Hepatocyte (in vitro differentiated cells): ENCODE results near the gene CRYBG2. TPM values are rescaled to one million over a fixed set of nuclear protein-coding genes. Genes with fewer than 3 reads are reported as not detected.

ENCODE experiments used
- DNase-seq: peaks from one replicate; pipeline ENCODE4 v3.0.0-alpha.2; 2016; ENCODE audit warnings: low spot score
- H2AFZ ChIP-seq: fragments of 200-600 bp; sonication (generic); 2 replicates; pipeline ENCODE4 v1.6.0; 2016; ENCODE audit warnings: antibody characterized with exemption, mild to moderate bottlenecking
- H3K27ac ChIP-seq: fragments of 200-600 bp; sonication (generic); 2 replicates; pipeline ENCODE4 v1.5.1; 2016; ENCODE audit warnings: mild to moderate bottlenecking
- H3K27me3 ChIP-seq: fragments of 200-600 bp; sonication (generic); 2 replicates; pipeline ENCODE4 v1.6.1; 2016
- H3K36me3 ChIP-seq: fragments of 200-600 bp; sonication (generic); replicated peaks from 2 replicates; pipeline ENCODE4 v1.5.1; 2016; ENCODE audit warnings: low read depth; ENCODE audit not compliant: insufficient read depth
- H3K4me1 ChIP-seq: fragments of 200-600 bp; sonication (generic); 2 replicates; pipeline ENCODE4 v1.5.1; 2016; ENCODE audit warnings: mild to moderate bottlenecking, moderate library complexity; ENCODE audit not compliant: insufficient read depth
- H3K4me2 ChIP-seq: fragments of 200-600 bp; sonication (generic); 2 replicates; pipeline ENCODE4 v1.6.0; 2016
- H3K4me3 ChIP-seq: fragments of 200-600 bp; sonication (generic); 2 replicates; pipeline ENCODE4 v1.5.1; 2016; ENCODE audit warnings: mild to moderate bottlenecking
- H3K79me2 ChIP-seq: fragments of 200-600 bp; sonication (generic); 2 replicates; pipeline ENCODE4 v1.6.0; 2017; ENCODE audit warnings: mild to moderate bottlenecking
- H3K9me2 ChIP-seq: fragments of 200-600 bp; sonication (generic); replicated peaks from 2 replicates; pipeline ENCODE4 v1.6.0; 2017; ENCODE audit warnings: mild to moderate bottlenecking; ENCODE audit not compliant: insufficient read depth
- H3K9me3 ChIP-seq: fragments of 200-600 bp; sonication (generic); 2 replicates; pipeline ENCODE4 v1.5.1; 2016; ENCODE audit warnings: low read depth, mild to moderate bottlenecking
- H4K20me1 ChIP-seq: fragments of 200-600 bp; sonication (generic); 2 replicates; pipeline ENCODE4 v1.6.0; 2016; ENCODE audit warnings: mild to moderate bottlenecking; ENCODE audit not compliant: insufficient read depth, poor library complexity, severe bottlenecking
- CTCF ChIP-seq: fragments of 200-600 bp; sonication (generic); IDR thresholded peaks from 2 replicates; pipeline ENCODE4 v1.5.1; 2016; ENCODE audit warnings: antibody characterized with exemption, mild to moderate bottlenecking; ENCODE audit not compliant: poor library complexity
- EZH2 ChIP-seq: fragments of 200-600 bp; sonication (generic); IDR thresholded peaks from 2 replicates; pipeline ENCODE4 v1.6.1; 2016; ENCODE audit warnings: antibody characterized with exemption, mild to moderate bottlenecking, borderline replicate concordance
- EZH2phosphoT487 ChIP-seq: fragments of 200-600 bp; sonication (generic); IDR thresholded peaks from one replicate; pipeline ENCODE4 v1.6.1; 2018; ENCODE audit warnings: antibody characterized with exemption, mild to moderate bottlenecking, low read depth, moderate library complexity; ENCODE audit not compliant: unreplicated experiment, severe bottlenecking
- WGBS: methylation state at CpG from one replicate; pipeline ENCODE4 v1.1.6; 2016; ENCODE audit warnings: low lambda C conversion rate; ENCODE audit errors: missing lambda C conversion rate; 5-methylcytosine and 5-hydroxymethylcytosine counted together
- polyA plus RNA-seq: library from polyadenylated mRNA; unstranded; fragments of >200 nt; fragmentation: Nextera tagmentation; extraction: Ambion mirVana; gene quantifications from 2 replicates; pipeline ENCODE4 v1.2.1, GENCODE V29; 2016
- total RNA-seq: library from RNA; depleted of rRNA; stranded (reverse); fragments of >200 nt; gene quantifications from 2 replicates; pipeline ENCODE4 v1.2.3, GENCODE V29; 2014

CRYBG2 gene
- total and polyA plus RNA-seq, 2 experiments from 2014 or later: 15.6 to 20.1 TPM

- no peaks in the 10 kb centered on the region for H3K36me3 ChIP-seq
- no peaks in the 10 kb centered on the region for H3K27me3 ChIP-seq
- WGBS: 65% methylated on average over 9 of the region's 9 CpGs
- H2AFZ ChIP-seq: no peak overlapping the region
- H3K4me3 ChIP-seq: peak overlapping the region; percentile 93
- H3K4me1 ChIP-seq: peaks cover 58% of the 10 kb centered on the region
- no peaks in the 10 kb centered on the region for H3K9me2 ChIP-seq
- no peaks in the 10 kb centered on the region for H3K9me3 ChIP-seq
- H3K27ac ChIP-seq: peak overlapping the region; percentile 94
- DNase-seq: peak; percentile 66
- H4K20me1 ChIP-seq: no peaks in the 10 kb centered on the region
- peak overlapping the region; percentile 93 for H3K4me2 ChIP-seq
- TF ChIP-seq CTCF: no peak
- peaks cover 19% of the 10 kb centered on the region for H3K79me2 ChIP-seq
Observed at GRCh38 chr1:26278724-26279455, 75.0 kb downstream of the CRYBG2 start.

GRCh38 chr1:26278303-26278702 is 75.6 kb downstream of the CRYBG2 start:
- Histone ChIP-seq H3K4me2 (peak overlapping the region; percentile 34), H3K27ac (peak overlapping the region; percentile 94), H3K27me3 (no peaks in the 10 kb centered on the region), H3K4me1 (peaks cover 58% of the 10 kb centered on the region), H3K79me2 (peaks cover 19% of the 10 kb centered on the region), H3K36me3 (no peaks in the 10 kb centered on the region), H3K9me2 (no peaks in the 10 kb centered on the region), H4K20me1 (no peaks in the 10 kb centered on the region), H2AFZ (no peak overlapping the region), H3K9me3 (no peaks in the 10 kb centered on the region), H3K4me3 (no peak overlapping the region)
- WGBS: 50% methylated on average over 4 of the region's 4 CpGs
- no peak for TF ChIP-seq CTCF
- TF ChIP-seq EZH2: no peak
- no peak for TF ChIP-seq EZH2phosphoT487
- peak; percentile 79 for DNase-seq

GRCh38 chr1:26277719-26278118 is 76.2 kb downstream of the CRYBG2 start:
- peak overlapping the region; percentile 94 for H3K27ac ChIP-seq
- no peaks in the 10 kb centered on the region for H3K27me3 ChIP-seq
- TF ChIP-seq EZH2phosphoT487 (no peak), CTCF (no peak), EZH2 (no peak)
- peaks cover 19% of the 10 kb centered on the region for H3K79me2 ChIP-seq
- H3K9me3 ChIP-seq: no peaks in the 10 kb centered on the region
- no peak for DNase-seq
- H3K4me1 ChIP-seq: peaks cover 58% of the 10 kb centered on the region
- H3K36me3 ChIP-seq: no peaks in the 10 kb centered on the region
- peak overlapping the region; percentile 34 for H3K4me2 ChIP-seq
- H3K9me2 ChIP-seq: no peaks in the 10 kb centered on the region
- 91% methylated on average over 1 of the region's 1 CpG for WGBS
- no peak overlapping the region for H3K4me3 ChIP-seq
- H2AFZ ChIP-seq: no peak overlapping the region
- H4K20me1 ChIP-seq: no peaks in the 10 kb centered on the region
